IPS DF 6.9 (cell line): ENCODE results near the gene GOLGA8T.
"Not testable (repeated sequence)": the region's sequence is repeated elsewhere in the genome, so short reads cannot be mapped to it uniquely, and the experiment has no call there.

ENCODE experiments used
- DNase-seq: peaks from one replicate; pipeline ENCODE4 v3.0.0-alpha.2; 2013; ENCODE audit warnings: low read depth, low spot score
- H3K27ac ChIP-seq: one replicate; pipeline ENCODE4 v1.5.1; 2013; ENCODE audit warnings: low read length, control low read depth
- H3K27me3 ChIP-seq: 2 replicates; pipeline ENCODE4 v1.6.1; 2013; ENCODE audit warnings: mild to moderate bottlenecking, low read length; ENCODE audit not compliant: control insufficient read depth, insufficient read depth
- H3K36me3 ChIP-seq: 2 replicates; pipeline ENCODE4 v1.6.1; 2013; ENCODE audit warnings: low read length; ENCODE audit not compliant: control insufficient read depth, insufficient read depth
- H3K4me1 ChIP-seq: 2 replicates; pipeline ENCODE4 v1.6.1; 2013; ENCODE audit warnings: low read length; ENCODE audit not compliant: control insufficient read depth, insufficient read depth
- H3K4me3 ChIP-seq: 2 replicates; pipeline ENCODE4 v1.5.1; 2013; ENCODE audit warnings: mild to moderate bottlenecking, low read length
- H3K9me3 ChIP-seq: 2 replicates; pipeline ENCODE4 v1.6.1; 2013; ENCODE audit warnings: low read length, inconsistent platforms; ENCODE audit not compliant: control insufficient read depth, insufficient read depth
- WGBS: extraction: QIAGEN DNeasy Blood & Tissue Kit; methylation state at CpG from one replicate; pipeline ENCODE4 v1.1.7; 2013; ENCODE audit warnings: mixed read lengths, missing lambda C conversion rate; ENCODE audit not compliant: insufficient read length, insufficient coverage; 5-methylcytosine and 5-hydroxymethylcytosine counted together

The GOLGA8T gene

GRCh38 chr15:30167403-30167802 lies 32.6 kb downstream of the GOLGA8T start:
- not testable (repeated sequence) for H3K4me1 ChIP-seq, H3K4me3 ChIP-seq, DNase-seq, H3K27ac ChIP-seq, H3K36me3 ChIP-seq, H3K9me3 ChIP-seq, H3K27me3 ChIP-seq
- WGBS: no CpG with 5 or more reads among the region's 9 CpGs

- not testable (repeated sequence) for H3K9me3 ChIP-seq, H3K27me3 ChIP-seq, H3K27ac ChIP-seq, H3K4me1 ChIP-seq, H3K4me3 ChIP-seq, DNase-seq, H3K36me3 ChIP-seq
- no CpG with 5 or more reads among the region's 2 CpGs for WGBS
These were observed 33.0 kb downstream of the GOLGA8T start for GRCh38 chr15:30167886-30168285.

- H3K27me3 ChIP-seq, H3K4me3 ChIP-seq, H3K36me3 ChIP-seq, H3K4me1 ChIP-seq, H3K9me3 ChIP-seq, H3K27ac ChIP-seq, DNase-seq: not testable (repeated sequence)
- no CpG with 5 or more reads among the region's 7 CpGs for WGBS
These were observed 36.6 kb downstream of the GOLGA8T start for GRCh38 chr15:30171452-30171851.

- WGBS: 100% methylated on average over 1 of the region's 11 CpGs
- not testable (repeated sequence) for H3K4me1 ChIP-seq, H3K36me3 ChIP-seq, H3K4me3 ChIP-seq, DNase-seq, H3K27ac ChIP-seq, H3K9me3 ChIP-seq, H3K27me3 ChIP-seq
These were observed 38.3 kb downstream of the GOLGA8T start for GRCh38 chr15:30173041-30173608.

- not testable (repeated sequence) for H3K4me1 ChIP-seq, H3K27ac ChIP-seq, H3K4me3 ChIP-seq, H3K27me3 ChIP-seq, H3K36me3 ChIP-seq, H3K9me3 ChIP-seq, DNase-seq
- no CpG with 5 or more reads among the region's 6 CpGs for WGBS
These were observed 40.4 kb downstream of the GOLGA8T start for GRCh38 chr15:30175291-30175690.

- H3K4me3 ChIP-seq, H3K27ac ChIP-seq, H3K4me1 ChIP-seq, H3K36me3 ChIP-seq, DNase-seq, H3K27me3 ChIP-seq, H3K9me3 ChIP-seq: not testable (repeated sequence)
- no CpG with 5 or more reads among the region's 3 CpGs for WGBS
These were observed 41.8 kb downstream of the GOLGA8T start for GRCh38 chr15:30176613-30177012.

- H3K4me3 ChIP-seq, DNase-seq, H3K4me1 ChIP-seq, H3K9me3 ChIP-seq, H3K36me3 ChIP-seq, H3K27me3 ChIP-seq, H3K27ac ChIP-seq: not testable (repeated sequence)
These were observed 45.0 kb downstream of the GOLGA8T start for GRCh38 chr15:30179814-30180213.

GRCh38 chr15:30185495-30185894 lies 50.6 kb downstream of the GOLGA8T start:
- not testable (repeated sequence) for H3K36me3 ChIP-seq, H3K4me1 ChIP-seq, H3K27me3 ChIP-seq, H3K9me3 ChIP-seq, H3K4me3 ChIP-seq, H3K27ac ChIP-seq, DNase-seq
- WGBS: no CpG with 5 or more reads among the region's 7 CpGs

- WGBS: no CpG with 5 or more reads among the region's 3 CpGs
- H3K27ac ChIP-seq, H3K36me3 ChIP-seq, H3K27me3 ChIP-seq, H3K4me1 ChIP-seq, DNase-seq, H3K9me3 ChIP-seq, H3K4me3 ChIP-seq: not testable (repeated sequence)
These were observed 52.6 kb downstream of the GOLGA8T start for GRCh38 chr15:30187429-30187828.

- no CpG with 5 or more reads among the region's 1 CpG for WGBS
- not testable (repeated sequence) for H3K4me3 ChIP-seq, H3K9me3 ChIP-seq, H3K4me1 ChIP-seq, H3K27ac ChIP-seq, H3K27me3 ChIP-seq, DNase-seq, H3K36me3 ChIP-seq
These were observed 54.9 kb downstream of the GOLGA8T start for GRCh38 chr15:30189754-30190153.

- no CpG with 5 or more reads among the region's 23 CpGs for WGBS
- H3K4me3 ChIP-seq, H3K36me3 ChIP-seq, DNase-seq, H3K4me1 ChIP-seq, H3K27ac ChIP-seq, H3K9me3 ChIP-seq, H3K27me3 ChIP-seq: not testable (repeated sequence)
These were observed 56.3 kb downstream of the GOLGA8T start for GRCh38 chr15:30191143-30191542.
